Middle frontal gyrus (tissue), 1 donor: ENCODE data around the gene ARHGAP32.
"Not testable (repeated sequence)": the region's sequence is repeated elsewhere in the genome, so short reads cannot be mapped to it uniquely, and the experiment has no call there.

Experiments
- DNase-seq: peaks from one replicate; pipeline ENCODE4 v3.0.0-alpha.2; 2015; ENCODE audit warnings: low spot score; ENCODE audit errors: extremely low spot score

Gene ARHGAP32

GRCh38 chr11:129034001-129034400 is 158.1 kb downstream of the ARHGAP32 start:
- no peak for DNase-seq

GRCh38 chr11:129023968-129024676 is 168.0 kb downstream of the ARHGAP32 start:
- peak; percentile 40 for DNase-seq

GRCh38 chr11:129021295-129021694 is 170.8 kb downstream of the ARHGAP32 start:
- DNase-seq, result no peak

- no peak for DNase-seq
Measured at GRCh38 chr11:129018991-129019390, 173.1 kb downstream of the ARHGAP32 start.

- DNase-seq, result no peak
Measured at GRCh38 chr11:129018126-129018525, 174.0 kb downstream of the ARHGAP32 start.

- no peak for DNase-seq
Measured at GRCh38 chr11:129013737-129014475, 178.2 kb downstream of the ARHGAP32 start.

- no peak for DNase-seq
Measured at GRCh38 chr11:129012880-129013279, 179.2 kb downstream of the ARHGAP32 start.

- no peak for DNase-seq
Measured at GRCh38 chr11:129006161-129006560, 186.0 kb downstream of the ARHGAP32 start.

GRCh38 chr11:128999165-128999564 is 193.0 kb downstream of the ARHGAP32 start:
- not testable (repeated sequence) for DNase-seq

GRCh38 chr11:128988242-128988970 is 203.7 kb downstream of the ARHGAP32 start:
- DNase-seq, result no peak

GRCh38 chr11:128985880-128986279 is 206.2 kb downstream of the ARHGAP32 start:
- DNase-seq, result no peak

- no peak for DNase-seq
Measured at GRCh38 chr11:128983023-128983422, 209.1 kb downstream of the ARHGAP32 start.

- DNase-seq, result no peak
Measured at GRCh38 chr11:128981254-128981653, 210.9 kb downstream of the ARHGAP32 start.

- DNase-seq, result no peak
Measured at GRCh38 chr11:128970598-128971190, 221.4 kb downstream of the ARHGAP32 start.

GRCh38 chr11:128968916-128969315 is 223.2 kb downstream of the ARHGAP32 start:
- DNase-seq, result no peak

- DNase-seq, result no peak
Measured at GRCh38 chr11:128967578-128967977, 224.5 kb downstream of the ARHGAP32 start.

GRCh38 chr11:128965485-128965884 is 226.6 kb downstream of the ARHGAP32 start:
- no peak for DNase-seq

- no peak for DNase-seq
Measured at GRCh38 chr11:128964463-128964930, 227.6 kb downstream of the ARHGAP32 start.

GRCh38 chr11:128963744-128964325 is 228.3 kb downstream of the ARHGAP32 start:
- DNase-seq, result peak; percentile 44

- DNase-seq, result no peak
Measured at GRCh38 chr11:128962896-128963295, 229.2 kb downstream of the ARHGAP32 start.

- DNase-seq, result no peak
Measured at GRCh38 chr11:128961645-128962044, 230.5 kb downstream of the ARHGAP32 start.
